SK-N-SH (cell line): ENCODE data around the gene STON2. TPM values are rescaled to one million over a fixed set of nuclear protein-coding genes. Genes with fewer than 3 reads are reported as not detected.
"Not testable (repeated sequence)": the region's sequence is repeated elsewhere in the genome, so short reads cannot be mapped to it uniquely, and the experiment has no call there.

Experiments
- CTCF ChIA-PET: fragments of 300-600, 350-600 bp; formaldehyde crosslinking; extraction: SDS; loops from one replicate; lab custom pipeline; 2021; lab: Yijun Ruan, JAX
- POLR2A ChIA-PET: fragments of 350-600 bp; sonication (Branson Sonifier 250); formaldehyde crosslinking; extraction: SDS; loops from one replicate; lab custom pipeline; 2020; ENCODE audit warnings: antibody characterized with exemption, inconsistent platforms; lab: Yijun Ruan, JAX
- DNase-seq: peaks from one replicate; pipeline ENCODE4 v3.0.0; 2012
- H2AFZ ChIP-seq: fragments of 200-600 bp; sonication (generic); 2 replicates; pipeline ENCODE4 v1.8.1; 2016; ENCODE audit warnings: antibody characterized with exemption, mild to moderate bottlenecking, low read depth
- H3F3A ChIP-seq: fragments of 200-600 bp; sonication (generic); replicated peaks from 2 replicates; pipeline ENCODE3; 2016; ENCODE audit warnings: antibody characterized with exemption, mild to moderate bottlenecking; ENCODE audit not compliant: insufficient read depth
- H3K27ac ChIP-seq, 2 experiments: fragments of 200-500 bp in 1 of 2; fragments of 200-600 bp in 1 of 2; sonication (Bioruptor generic) in 1 of 2; sonication (generic), shearing (Covaris generic) in 1 of 2; 2 replicates each; pipeline versions ENCODE4 v1.5.1 to v1.6.1; 2014 to 2016; ENCODE audit warnings: low read depth in 2 of 2, inconsistent platforms in 1 of 2, low read length in 1 of 2, mild to moderate bottlenecking in 1 of 2, mixed read lengths in 1 of 2
- H3K27me3 ChIP-seq: fragments of 200-600 bp; sonication (generic), shearing (Covaris generic); 2 replicates; pipeline ENCODE4 v1.6.1; 2016; ENCODE audit warnings: mixed run types; ENCODE audit not compliant: insufficient read depth
- H3K36me3 ChIP-seq, 2 experiments: fragments of 200-500 bp in 1 of 2; fragments of 200-600 bp in 1 of 2; sonication (Bioruptor generic) in 1 of 2; sonication (generic) in 1 of 2; replicated peaks in 1 of 2; 2 replicates each; pipeline versions ENCODE3 to v1.5.1; 2014 to 2016; ENCODE audit warnings: low read length in 1 of 2, mild to moderate bottlenecking in 1 of 2; ENCODE audit not compliant: insufficient read depth in 2 of 2, control insufficient read depth in 1 of 2
- H3K4me1 ChIP-seq, 2 experiments: fragments of 200-500 bp in 1 of 2; fragments of 200-600 bp in 1 of 2; sonication (Bioruptor generic) in 1 of 2; sonication (generic), shearing (Covaris generic) in 1 of 2; 2 replicates each; pipeline versions ENCODE4 v1.5.1 to v1.6.1; 2014 to 2016; ENCODE audit warnings: low read depth in 1 of 2, low read length in 1 of 2, mixed run types in 1 of 2; ENCODE audit not compliant: insufficient read depth in 2 of 2, control insufficient read depth in 1 of 2
- H3K4me2 ChIP-seq: fragments of 200-600 bp; sonication (generic), shearing (Covaris generic); 2 replicates; pipeline ENCODE4 v1.6.1; 2017; ENCODE audit warnings: mixed run types
- H3K4me3 ChIP-seq, 2 experiments: fragments of 200-500 bp in 1 of 2; fragments of 200-600 bp in 1 of 2; sonication (Bioruptor generic) in 1 of 2; sonication (generic), shearing (Covaris generic) in 1 of 2; 2 replicates each; pipeline versions ENCODE4 v1.5.1 to v1.8.1; 2014 to 2016; ENCODE audit warnings: low read depth in 2 of 2, inconsistent platforms in 1 of 2, low read length in 1 of 2, mild to moderate bottlenecking in 1 of 2, mixed read lengths in 1 of 2, moderate library complexity in 1 of 2
- H3K79me2 ChIP-seq: fragments of 200-600 bp; sonication (generic); 2 replicates; pipeline ENCODE4 v1.8.1; 2017; ENCODE audit warnings: mild to moderate bottlenecking; ENCODE audit not compliant: insufficient read depth
- H3K9ac ChIP-seq: fragments of 200-600 bp; sonication (generic); 2 replicates; pipeline ENCODE4 v1.6.1; 2017; ENCODE audit warnings: mixed run types
- H3K9me2 ChIP-seq: fragments of 200-600 bp; sonication (generic); 2 replicates; pipeline ENCODE4 v1.6.1; 2017; ENCODE audit warnings: mixed run types
- H3K9me3 ChIP-seq: fragments of 200-600 bp; sonication (generic); 2 replicates; pipeline ENCODE4 v1.6.1; 2017; ENCODE audit warnings: mixed run types, mild to moderate bottlenecking, moderate library complexity
- H4K20me1 ChIP-seq: fragments of 200-600 bp; sonication (generic); 2 replicates; pipeline ENCODE4 v1.6.1; 2017; ENCODE audit warnings: mild to moderate bottlenecking, mixed run types; ENCODE audit not compliant: insufficient read depth
- EP300 ChIP-seq, 2 experiments: IDR thresholded peaks; 2 replicates each; pipeline versions ENCODE4 v1.4.0 to v1.6.1; 2012; ENCODE audit warnings: borderline replicate concordance in 1 of 2, low read depth in 1 of 2, low read length in 1 of 2
- MAX ChIP-seq: IDR thresholded peaks from 2 replicates; pipeline ENCODE4 v1.4.0; 2012; ENCODE audit warnings: low read depth
- PBX3 ChIP-seq: IDR thresholded peaks from 2 replicates; pipeline ENCODE4; 2012
- RCOR1 ChIP-seq: fragments of 150-350 bp; IDR thresholded peaks from 2 replicates; pipeline ENCODE4 v1.6.1; 2017; ENCODE audit warnings: antibody characterized with exemption, low read length
- RXRA ChIP-seq: IDR thresholded peaks from 2 replicates; pipeline ENCODE4 v1.4.0; 2012; ENCODE audit warnings: low read depth, mild to moderate bottlenecking, borderline replicate concordance
- ZBTB33 ChIP-seq: IDR thresholded peaks from 2 replicates; pipeline ENCODE4 v1.4.0; 2012; ENCODE audit warnings: low read depth, borderline replicate concordance
- WGBS: methylation state at CpG from one replicate; pipeline ENCODE4 v1.1.6; 2017; ENCODE audit warnings: low lambda C conversion rate; 5-methylcytosine and 5-hydroxymethylcytosine counted together
- polyA plus RNA-seq, 3 experiments: library from polyadenylated mRNA; depleted of rRNA; stranded (reverse); fragments of >200 nt; gene quantifications; 2 replicates each; pipeline ENCODE4 v1.2.3, GENCODE V29; 2012

Gene STON2
- polyA plus RNA-seq, 1 of the 3 experiments (the other 2 are of a cell fraction), result not detected

- Histone ChIP-seq H3K4me2 (no peak overlapping the region), H3F3A (peaks cover 12% of the 10 kb centered on the region), H3K27ac (no peak overlapping the region), H3K36me3 (no peaks in the 10 kb centered on the region), H3K27me3 (no peaks in the 10 kb centered on the region), H4K20me1 (no peaks in the 10 kb centered on the region), H3K9me3 (no peaks in the 10 kb centered on the region), H2AFZ (no peak overlapping the region), H3K9ac (no peak overlapping the region), H3K9me2 (no peaks in the 10 kb centered on the region), H3K4me3 (no peak overlapping the region), H3K79me2 (peaks cover 9% of the 10 kb centered on the region), H3K4me1 (peaks cover 6 to 7% of the 10 kb centered on the region in 2 experiments; a peak in 1 of 4 replicates)
- TF ChIP-seq RXRA (no peak), ZBTB33 (no peak)
- DNase-seq, result no peak
- CTCF ChIA-PET, result interaction anchor here (0.7 kb wide), 1 partner anchor 226 kb away, joined by 3 read pairs; no protein-coding TSS in a partner anchor
- WGBS, result 60% methylated on average over 1 of the region's 1 CpG
- POLR2A ChIA-PET, result no interaction called here
These were observed 175.9 kb downstream of the STON2 start for GRCh38 chr14:81224222-81224621.

- H2AFZ ChIP-seq, CTCF ChIA-PET: not testable (repeated sequence)
These were observed 176.3 kb downstream of the STON2 start for GRCh38 chr14:81223788-81224187.

GRCh38 chr14:81222691-81223090 lies 177.4 kb downstream of the STON2 start:
- peaks cover 22% of the 10 kb centered on the region for H3K79me2 ChIP-seq
- H3K4me3 ChIP-seq, result no peak overlapping the region
- POLR2A ChIA-PET, result no interaction called here
- no peak overlapping the region for H3K9ac ChIP-seq
- H3K9me2 ChIP-seq, result no peaks in the 10 kb centered on the region
- no peaks in the 10 kb centered on the region for H4K20me1 ChIP-seq
- H3K9me3 ChIP-seq, result no peaks in the 10 kb centered on the region
- no peak for TF ChIP-seq RCOR1
- no peak for TF ChIP-seq EP300 (IDR thresholded peaks at IDR 0.05; ENCODE audit: borderline replicate concordance in 1 of 2, low read depth in 1 of 2, low read length in 1 of 2)
- no peak for TF ChIP-seq PBX3
- TF ChIP-seq MAX, result no peak
- no peak overlapping the region for H2AFZ ChIP-seq
- CTCF ChIA-PET, result interaction anchor here (0.9 kb wide), 1 partner anchor 242 kb away, joined by 4 read pairs; no protein-coding TSS in a partner anchor
- peaks cover 12% of the 10 kb centered on the region for H3F3A ChIP-seq
- no peak overlapping the region for H3K27ac ChIP-seq
- WGBS, result 94% methylated on average over 2 of the region's 2 CpGs
- H3K36me3 ChIP-seq, result no peaks in the 10 kb centered on the region
- DNase-seq, result no peak
- no peaks in the 10 kb centered on the region for H3K27me3 ChIP-seq
- H3K4me1 ChIP-seq, result peaks cover 10 to 13% of the 10 kb centered on the region in 2 experiments; a peak in 3 of 4 replicates
- no peak overlapping the region for H3K4me2 ChIP-seq

More at GRCh38 chr14:81223788-81224187, 176.3 kb downstream of the STON2 start:
- 92% methylated on average over 7 of the region's 7 CpGs for WGBS
- H3K9me3 ChIP-seq, H3K9ac ChIP-seq, H3K4me1 ChIP-seq, POLR2A ChIA-PET, H3K27ac ChIP-seq, H3K9me2 ChIP-seq, H3K4me3 ChIP-seq, H4K20me1 ChIP-seq, H3K27me3 ChIP-seq, H3K36me3 ChIP-seq, DNase-seq, H3K4me2 ChIP-seq: not testable (repeated sequence)
- peaks cover 12% of the 10 kb centered on the region for H3F3A ChIP-seq
- peaks cover 11% of the 10 kb centered on the region for H3K79me2 ChIP-seq
